Calu3 (cell line): ENCODE measurements around the gene NXPH4. TPM values are rescaled to one million over a fixed set of nuclear protein-coding genes. Genes with fewer than 3 reads are reported as not detected.

ENCODE experiments used
- BruUV-seq: library from RNA; stranded (reverse); fragments of 400-500 nt; replicated peaks from 2 replicates; lab custom pipeline; 2021; lab: Mats Ljungman, UMichigan
- CTCF ChIA-PET: fragments of 300-600 bp; sonication (Branson Sonifier 250); formaldehyde crosslinking; loops from one replicate; lab custom pipeline; 2022; ENCODE audit warnings: antibody characterized with exemption; lab: Charles Lee
- DNase-seq: peaks from one replicate; pipeline ENCODE4 v3.0.0; 2022
- H3K27ac Mint-ChIP-seq: one replicate; pipeline ENCODE4 v1.8.0; 2022; ENCODE audit warnings: mixed read lengths; ENCODE audit not compliant: unreplicated experiment
- H3K27me3 Mint-ChIP-seq: one replicate; pipeline ENCODE4 v1.8.0; 2022; ENCODE audit warnings: mixed read lengths; ENCODE audit not compliant: unreplicated experiment
- H3K36me3 Mint-ChIP-seq: one replicate; pipeline ENCODE4 v1.8.0; 2022; ENCODE audit warnings: mild to moderate bottlenecking, moderate library complexity, mixed read lengths; ENCODE audit not compliant: insufficient read depth, unreplicated experiment
- H3K4me1 Mint-ChIP-seq: one replicate; pipeline ENCODE4 v1.8.0; 2022; ENCODE audit warnings: mild to moderate bottlenecking, low read depth, mixed read lengths; ENCODE audit not compliant: unreplicated experiment
- H3K4me3 Mint-ChIP-seq: one replicate; pipeline ENCODE4 v1.8.0; 2022; ENCODE audit warnings: mild to moderate bottlenecking, low read depth, moderate library complexity, mixed read lengths; ENCODE audit not compliant: unreplicated experiment
- H3K9me3 Mint-ChIP-seq: one replicate; pipeline ENCODE4 v1.8.0; 2022; ENCODE audit warnings: low read depth, mixed read lengths; ENCODE audit not compliant: unreplicated experiment
- CTCF ChIP-seq: fragments of 200-600 bp; IDR thresholded peaks from one replicate; pipeline ENCODE4 v1.8.0; 2022; ENCODE audit warnings: antibody characterized with exemption; ENCODE audit not compliant: unreplicated experiment
- intact Hi-C: fragments of 100-400 bp; cut with micrococcal nuclease; formaldehyde crosslinking; loops from one replicate; pipeline ENCODE4 v1.10.0; 2022; ENCODE audit not compliant: unreplicated experiment
- total RNA-seq: library from RNA; stranded (reverse); gene quantifications from 2 replicates; pipeline ENCODE4 v1.2.3, GENCODE V29; 2022

NXPH4 gene
- total RNA-seq, 1 experiment from 2014 or later, result 4.1 TPM

- no peak overlapping the region for H3K27ac Mint-ChIP-seq
- H3K9me3 Mint-ChIP-seq, result no peaks in the 10 kb centered on the region
- peaks cover 33% of the 10 kb centered on the region for H3K27me3 Mint-ChIP-seq
- no peak for DNase-seq
- H3K4me1 Mint-ChIP-seq, result peaks cover 29% of the 10 kb centered on the region
- H3K36me3 Mint-ChIP-seq, result peaks cover 90% of the 10 kb centered on the region
- TF ChIP-seq CTCF, result no peak
- H3K4me3 Mint-ChIP-seq, result no peak overlapping the region
- no TSS peak for BruUV-seq
- CTCF ChIA-PET, result no interaction called here
- intact Hi-C loops, result no loop called here
Observed at GRCh38 chr12:57235728-57236131, 19.1 kb downstream of the NXPH4 start.

DNA sequence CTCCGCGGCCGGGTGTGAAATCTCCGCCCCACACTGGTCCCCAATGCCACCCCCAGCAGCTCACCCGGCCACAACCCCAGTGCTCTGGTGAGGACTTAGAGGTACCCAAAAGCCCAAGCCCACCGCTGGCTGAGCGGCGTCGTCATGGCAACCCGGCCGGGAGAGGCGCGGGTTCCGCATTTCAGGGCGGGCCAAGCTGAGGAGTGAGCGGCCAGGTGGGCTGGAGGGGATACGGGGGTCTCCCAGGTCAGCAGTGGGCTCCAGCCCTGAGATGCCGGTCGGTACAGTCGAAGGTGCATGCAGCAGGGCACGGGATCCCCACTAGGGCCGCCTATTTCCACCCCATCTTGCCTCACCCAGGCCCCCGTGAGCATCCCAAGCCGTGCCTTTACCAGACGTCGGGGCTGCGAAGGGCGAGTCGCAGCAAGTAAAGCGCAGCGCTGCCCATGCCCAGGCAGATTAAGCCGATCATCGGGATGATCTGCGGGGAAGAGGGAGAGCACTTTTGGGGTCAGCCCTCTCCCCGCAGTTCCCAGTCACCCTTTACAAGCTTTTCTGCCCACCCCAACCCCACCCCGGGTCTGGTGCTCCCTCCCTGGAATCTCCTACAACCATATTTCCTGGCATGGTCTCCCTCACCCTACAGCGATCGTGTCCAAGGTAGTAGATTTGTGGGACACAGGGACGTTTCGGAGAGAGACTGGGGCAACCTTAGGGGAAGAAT, 19.8 kb downstream of the NXPH4 start:
- H3K9me3 Mint-ChIP-seq, result no peaks in the 10 kb centered on the region
- BruUV-seq, result no TSS peak
- H3K27me3 Mint-ChIP-seq, result peaks cover 38% of the 10 kb centered on the region
- H3K4me3 Mint-ChIP-seq, result no peak overlapping the region
- DNase-seq, result no peak
- peaks cover 90% of the 10 kb centered on the region for H3K36me3 Mint-ChIP-seq
- intact Hi-C loops, result no loop called here
- H3K27ac Mint-ChIP-seq, result no peak overlapping the region
- peaks cover 30% of the 10 kb centered on the region for H3K4me1 Mint-ChIP-seq
- CTCF ChIA-PET, result no interaction called here
- no peak for TF ChIP-seq CTCF

DNA sequence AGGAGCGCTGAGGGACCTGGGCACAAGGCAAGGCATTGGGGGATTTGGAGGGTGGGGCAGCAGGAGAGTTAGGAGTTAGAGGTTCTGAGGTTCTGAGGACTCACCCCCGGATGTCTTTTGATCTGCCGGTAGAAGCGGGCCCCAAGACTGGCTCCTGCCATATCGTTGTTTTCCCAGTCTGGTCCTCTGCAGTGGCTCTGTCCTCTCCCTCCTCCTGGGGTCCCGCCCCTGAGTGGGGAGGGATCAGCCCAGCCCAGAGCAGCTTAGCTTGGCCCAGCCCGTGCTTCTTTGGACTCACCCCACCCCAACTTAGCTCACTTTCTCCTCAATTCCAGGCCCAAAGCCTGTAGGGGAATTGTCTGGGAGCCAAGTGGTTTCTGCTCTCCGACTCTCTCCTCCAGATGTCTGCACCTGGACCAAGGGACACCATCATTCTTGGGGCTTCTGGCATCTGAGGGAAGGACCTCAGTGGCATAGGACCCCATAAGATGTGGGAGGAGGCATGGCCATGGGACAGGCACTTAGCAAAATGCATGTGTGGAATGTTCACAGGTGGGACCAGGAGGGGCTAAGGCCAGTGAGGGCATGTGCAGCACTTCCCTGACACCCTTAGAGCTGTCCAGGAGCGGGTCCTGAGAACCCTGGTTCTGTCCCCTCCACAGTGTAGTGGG, 20.5 kb downstream of the NXPH4 start:
- CTCF ChIA-PET, result interaction anchor here (2.8 kb wide), 1 partner anchor 23 kb away, joined by 13 read pairs; no protein-coding TSS in a partner anchor
- Mint-ChIP-seq H3K27me3 (peaks cover 39% of the 10 kb centered on the region), H3K36me3 (peaks cover 86% of the 10 kb centered on the region), H3K4me1 (peaks cover 30% of the 10 kb centered on the region), H3K9me3 (no peaks in the 10 kb centered on the region), H3K27ac (peak overlapping the region; percentile 5), H3K4me3 (peak overlapping the region; percentile 82)
- intact Hi-C loops, result no loop called here
- no peak for TF ChIP-seq CTCF
- DNase-seq, result no peak
- BruUV-seq, result no TSS peak

DNA sequence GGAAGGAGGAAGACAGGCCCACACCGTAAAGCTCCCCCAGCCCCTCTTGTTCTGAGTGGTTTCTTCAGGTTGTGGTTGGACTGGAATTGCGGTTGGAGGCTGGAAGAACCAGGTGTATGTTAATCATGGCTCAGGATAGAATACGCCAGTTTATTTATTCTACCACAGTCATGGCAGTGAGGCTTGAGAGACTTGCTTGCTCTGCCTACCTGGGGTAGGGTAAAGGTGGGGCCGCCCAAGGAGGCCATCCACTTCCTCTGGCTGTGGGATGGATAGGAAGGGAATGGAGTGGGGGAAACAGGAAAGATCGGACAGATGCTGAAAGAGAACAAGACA, 21.0 kb downstream of the NXPH4 start:
- peaks cover 30% of the 10 kb centered on the region for H3K4me1 Mint-ChIP-seq
- H3K27me3 Mint-ChIP-seq, result peaks cover 44% of the 10 kb centered on the region
- peak overlapping the region; percentile 82 for H3K4me3 Mint-ChIP-seq
- H3K9me3 Mint-ChIP-seq, result no peaks in the 10 kb centered on the region
- H3K27ac Mint-ChIP-seq, result peak overlapping the region; percentile 5
- no peak for DNase-seq
- CTCF ChIA-PET, result interaction anchor here (2.8 kb wide), 1 partner anchor 24 kb away, joined by 13 read pairs; no protein-coding TSS in a partner anchor
- intact Hi-C loops, result no loop called here
- no peak for TF ChIP-seq CTCF
- peaks cover 84% of the 10 kb centered on the region for H3K36me3 Mint-ChIP-seq
- BruUV-seq, result no TSS peak
